NB4 (cell line): ENCODE data around the gene SPIRE2.

Source experiments
- MYC ChIP-seq: IDR thresholded peaks from 2 replicates; pipeline ENCODE4 v1.6.1; 2011; ENCODE audit warnings: low read depth, low read length
- POLR2A ChIP-seq: IDR thresholded peaks from 2 replicates; pipeline ENCODE4 v1.6.1; 2011; ENCODE audit warnings: mild to moderate bottlenecking; ENCODE audit not compliant: insufficient read length; ENCODE audit errors: extremely low read depth
- TF ChIP-seq, protein P1 (sequence below): IDR thresholded peaks from one replicate; pipeline ENCODE4 v1.5.1; 2012; ENCODE audit warnings: low read depth, low read length
- TF ChIP-seq, protein P2 (sequence below): IDR thresholded peaks from 2 replicates; pipeline ENCODE4 v1.6.1; 2011; ENCODE audit warnings: low read depth, low read length

GRCh38 chr16:89831810-89832328 lies 3.6 kb downstream of the SPIRE2 start:
- TF ChIP-seq, protein P1, sequence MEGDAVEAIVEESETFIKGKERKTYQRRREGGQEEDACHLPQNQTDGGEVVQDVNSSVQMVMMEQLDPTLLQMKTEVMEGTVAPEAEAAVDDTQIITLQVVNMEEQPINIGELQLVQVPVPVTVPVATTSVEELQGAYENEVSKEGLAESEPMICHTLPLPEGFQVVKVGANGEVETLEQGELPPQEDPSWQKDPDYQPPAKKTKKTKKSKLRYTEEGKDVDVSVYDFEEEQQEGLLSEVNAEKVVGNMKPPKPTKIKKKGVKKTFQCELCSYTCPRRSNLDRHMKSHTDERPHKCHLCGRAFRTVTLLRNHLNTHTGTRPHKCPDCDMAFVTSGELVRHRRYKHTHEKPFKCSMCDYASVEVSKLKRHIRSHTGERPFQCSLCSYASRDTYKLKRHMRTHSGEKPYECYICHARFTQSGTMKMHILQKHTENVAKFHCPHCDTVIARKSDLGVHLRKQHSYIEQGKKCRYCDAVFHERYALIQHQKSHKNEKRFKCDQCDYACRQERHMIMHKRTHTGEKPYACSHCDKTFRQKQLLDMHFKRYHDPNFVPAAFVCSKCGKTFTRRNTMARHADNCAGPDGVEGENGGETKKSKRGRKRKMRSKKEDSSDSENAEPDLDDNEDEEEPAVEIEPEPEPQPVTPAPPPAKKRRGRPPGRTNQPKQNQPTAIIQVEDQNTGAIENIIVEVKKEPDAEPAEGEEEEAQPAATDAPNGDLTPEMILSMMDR, result no peak
- TF ChIP-seq POLR2A, result no peak
- TF ChIP-seq MYC, result no peak
- TF ChIP-seq, protein P2, sequence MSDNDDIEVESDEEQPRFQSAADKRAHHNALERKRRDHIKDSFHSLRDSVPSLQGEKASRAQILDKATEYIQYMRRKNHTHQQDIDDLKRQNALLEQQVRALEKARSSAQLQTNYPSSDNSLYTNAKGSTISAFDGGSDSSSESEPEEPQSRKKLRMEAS, result no peak
